H1 (cell line): ENCODE data around the gene BYSL. TPM values are rescaled to one million over a fixed set of nuclear protein-coding genes. Genes with fewer than 3 reads are reported as not detected.

Source experiments
- CTCF ChIA-PET: fragments of 300-600 bp; sonication (Branson Sonifier 250); formaldehyde crosslinking; loops from one replicate; lab custom pipeline; 2021; ENCODE audit not compliant: partially characterized antibody; lab: Charles Lee
- POLR2A ChIA-PET: fragments of 300-600 bp; sonication (Branson Sonifier 250); formaldehyde crosslinking; loops from one replicate; lab custom pipeline; 2021; ENCODE audit warnings: inconsistent platforms; ENCODE audit not compliant: partially characterized antibody; lab: Charles Lee
- DNase-seq, 2 experiments: peaks; one replicate each; pipeline versions ENCODE4 v3.0.0 to v3.0.0-alpha.2; 2010 to 2022; ENCODE audit warnings: low spot score in 2 of 2, low read depth in 1 of 2, mixed read lengths in 1 of 2
- FAIRE-seq: peaks from 2 replicates; lab custom pipeline; 2011; peaks lifted over from hg19 to GRCh38; lab: Jason Lieb, UNC
- H2AFZ ChIP-seq: 2 replicates; pipeline ENCODE4 v1.8.1; 2012; ENCODE audit warnings: low read length, inconsistent platforms
- H2AK5ac ChIP-seq: 2 replicates; pipeline ENCODE4 v1.6.1; 2013; ENCODE audit warnings: low read depth, low read length
- H2BK120ac ChIP-seq: replicated peaks from 2 replicates; pipeline ENCODE3; 2013; ENCODE audit warnings: low read depth, low read length, inconsistent platforms
- H2BK12ac ChIP-seq: 2 replicates; pipeline ENCODE4 v1.6.1; 2013; ENCODE audit warnings: low read depth, low read length
- H2BK15ac ChIP-seq: 2 replicates; pipeline ENCODE4 v1.6.1; 2013; ENCODE audit warnings: low read length
- H2BK20ac ChIP-seq: 2 replicates; pipeline ENCODE4 v1.6.1; 2013; ENCODE audit warnings: low read length
- H2BK5ac ChIP-seq: 2 replicates; pipeline ENCODE4 v1.6.1; 2013; ENCODE audit warnings: low read depth, low read length
- H3K14ac ChIP-seq: 2 replicates; pipeline ENCODE4 v1.6.1; 2013; ENCODE audit warnings: inconsistent platforms; ENCODE audit not compliant: insufficient read length
- H3K18ac ChIP-seq: 2 replicates; pipeline ENCODE4 v1.6.1; 2013; ENCODE audit warnings: low read length; ENCODE audit errors: extremely low read depth
- H3K23ac ChIP-seq: 2 replicates; pipeline ENCODE4 v1.6.1; 2013; ENCODE audit warnings: inconsistent platforms; ENCODE audit not compliant: insufficient read length
- H3K23me2 ChIP-seq: 2 replicates; pipeline ENCODE4 v1.6.1; 2013; ENCODE audit warnings: low read depth, low read length
- H3K27ac ChIP-seq: 2 replicates; pipeline ENCODE4 v1.6.1; 2011; ENCODE audit warnings: low read depth, low read length, inconsistent platforms
- H3K27me3 ChIP-seq, 4 experiments: replicated peaks in 1 of 4; 1 replicate in 1 of 4; 2 replicates in 3 of 4; pipeline versions ENCODE4 v1.6.1 to v1.8.1; 2011 to 2013; ENCODE audit warnings: low read length in 3 of 4, mild to moderate bottlenecking in 3 of 4, inconsistent platforms in 2 of 4, mixed read lengths in 2 of 4, moderate library complexity in 1 of 4; ENCODE audit not compliant: control insufficient read depth in 3 of 4, insufficient read depth in 3 of 4; ENCODE audit errors: extremely low read depth in 1 of 4
- H3K36me3 ChIP-seq, 4 experiments: 2 replicates each; pipeline versions ENCODE4 v1.6.1 to v1.8.1; 2011 to 2013; ENCODE audit warnings: mild to moderate bottlenecking in 4 of 4, low read length in 3 of 4, moderate library complexity in 2 of 4, control low read depth in 1 of 4, inconsistent platforms in 1 of 4; ENCODE audit not compliant: insufficient read depth in 4 of 4, control insufficient read depth in 2 of 4
- H3K4ac ChIP-seq: replicated peaks from 2 replicates; pipeline ENCODE3; 2013; ENCODE audit warnings: low read length, low read depth, mixed read lengths, inconsistent platforms; ENCODE audit not compliant: insufficient read length
- H3K4me1 ChIP-seq, 4 experiments: replicated peaks in 1 of 4; 1 replicate in 1 of 4; 2 replicates in 3 of 4; pipeline versions ENCODE4 v1.6.1 to v1.8.1; 2011 to 2013; ENCODE audit warnings: low read length in 3 of 4, inconsistent platforms in 2 of 4, mixed read lengths in 1 of 4; ENCODE audit not compliant: insufficient read depth in 4 of 4, control insufficient read depth in 3 of 4
- H3K4me2 ChIP-seq, 2 experiments: 2 replicates each; pipeline versions ENCODE4 v1.6.1 to v1.8.1; 2011 to 2013; ENCODE audit warnings: low read depth in 2 of 2, low read length in 2 of 2, control low read depth in 1 of 2, inconsistent platforms in 1 of 2, mild to moderate bottlenecking in 1 of 2; ENCODE audit not compliant: insufficient read depth in 1 of 2
- H3K4me3 ChIP-seq, 4 experiments: fragments of 200-600, 300-600 bp in 1 of 4; sonication (generic), shearing (Covaris generic), sonication (Bioruptor Twin) in 1 of 4; 2 replicates each; pipeline versions ENCODE4 v1.5.1 to v1.8.1; 2011 to 2016; ENCODE audit warnings: low read length in 4 of 4, low read depth in 3 of 4, control low read depth in 2 of 4, inconsistent platforms in 2 of 4, mild to moderate bottlenecking in 2 of 4, mixed read lengths in 1 of 4, moderate library complexity in 1 of 4; ENCODE audit not compliant: insufficient read depth in 2 of 4; ENCODE audit errors: extremely low read depth in 1 of 4
- H3K56ac ChIP-seq: replicated peaks from 2 replicates; pipeline ENCODE3; 2013; ENCODE audit warnings: low read depth, mild to moderate bottlenecking, mixed read lengths, low read length, inconsistent platforms; ENCODE audit not compliant: insufficient read length
- H3K79me1 ChIP-seq: 2 replicates; pipeline ENCODE4 v1.6.1; 2013; ENCODE audit warnings: low read depth, low read length, control low read depth
- H3K79me2 ChIP-seq, 2 experiments: 2 replicates each; pipeline versions ENCODE4 v1.6.1 to v1.8.1; 2012 to 2013; ENCODE audit warnings: low read length in 2 of 2, mild to moderate bottlenecking in 2 of 2, inconsistent platforms in 1 of 2; ENCODE audit not compliant: insufficient read depth in 2 of 2, control insufficient read depth in 1 of 2
- H3K9ac ChIP-seq, 4 experiments: replicated peaks in 1 of 4; 1 replicate in 1 of 4; 2 replicates in 3 of 4; pipeline versions ENCODE4 v1.6.1 to v1.8.1; 2011 to 2013; ENCODE audit warnings: low read depth in 3 of 4, low read length in 3 of 4, control low read depth in 2 of 4, mild to moderate bottlenecking in 2 of 4, moderate library complexity in 2 of 4, inconsistent platforms in 1 of 4; ENCODE audit errors: extremely low read depth in 1 of 4
- H3K9me3 ChIP-seq, 2 experiments: 2 replicates each; pipeline versions ENCODE4 v1.6.1 to v1.8.1; 2012 to 2013; ENCODE audit warnings: mild to moderate bottlenecking in 2 of 2, moderate library complexity in 2 of 2, control low read depth in 1 of 2, inconsistent platforms in 1 of 2, low read depth in 1 of 2, low read length in 1 of 2, mixed read lengths in 1 of 2; ENCODE audit not compliant: insufficient read depth in 2 of 2
- H4K20me1 ChIP-seq, 2 experiments: replicated peaks in 1 of 2; 2 replicates each; pipeline versions ENCODE3 to v1.8.1; 2011 to 2013; ENCODE audit warnings: inconsistent platforms in 2 of 2, low read length in 2 of 2, mild to moderate bottlenecking in 1 of 2; ENCODE audit not compliant: insufficient read depth in 2 of 2, control insufficient read depth in 1 of 2
- H4K5ac ChIP-seq: 2 replicates; pipeline ENCODE4 v1.6.1; 2013; ENCODE audit warnings: low read length, low read depth, mixed read lengths, inconsistent platforms; ENCODE audit not compliant: insufficient read length
- H4K8ac ChIP-seq: 2 replicates; pipeline ENCODE4 v1.8.0; 2013; ENCODE audit warnings: mild to moderate bottlenecking, moderate library complexity, low read length, inconsistent platforms; ENCODE audit not compliant: insufficient read depth; ENCODE audit errors: extremely low read depth
- H4K91ac ChIP-seq: replicated peaks from 2 replicates; pipeline ENCODE3; 2013; ENCODE audit warnings: low read length, mixed read lengths, inconsistent platforms; ENCODE audit not compliant: insufficient read length
- E2F6 ChIP-seq: IDR thresholded peaks from 2 replicates; pipeline ENCODE4 v1.6.1; 2012; ENCODE audit warnings: inconsistent platforms
- EP300 ChIP-seq, 2 experiments: IDR thresholded peaks; 1 replicate in 1 of 2; 2 replicates in 1 of 2; pipeline ENCODE4 v1.6.1; 2011 to 2012; ENCODE audit warnings: low read depth in 2 of 2, low read length in 2 of 2, mild to moderate bottlenecking in 2 of 2, borderline replicate concordance in 1 of 2, inconsistent platforms in 1 of 2, moderate library complexity in 1 of 2
- GTF2F1 ChIP-seq: IDR thresholded peaks from 2 replicates; pipeline ENCODE4 v1.6.1; 2012; ENCODE audit warnings: low read depth, low read length, improper control_type of control experiment, borderline replicate concordance
- KDM1A ChIP-seq: fragments of 200-600, 300-600 bp; sonication (generic); IDR thresholded peaks from 2 replicates; pipeline ENCODE4 v1.7.1; 2016; ENCODE audit warnings: mild to moderate bottlenecking, low read length, borderline replicate concordance
- KDM4A ChIP-seq: IDR thresholded peaks from one replicate; pipeline ENCODE4 v1.7.1; 2012; ENCODE audit warnings: low read depth, mild to moderate bottlenecking, moderate library complexity, low read length, inconsistent platforms; ENCODE audit not compliant: severe bottlenecking
- RXRA ChIP-seq: IDR thresholded peaks from 2 replicates; pipeline ENCODE4 v1.6.1; 2011; ENCODE audit warnings: low read depth, mild to moderate bottlenecking, low read length, moderate library complexity; ENCODE audit not compliant: insufficient read depth
- SUZ12 ChIP-seq: fragments of 200-600 bp; sonication (generic); IDR thresholded peaks from 2 replicates; pipeline ENCODE4 v1.6.1; 2012; ENCODE audit warnings: mild to moderate bottlenecking, inconsistent platforms, low read length, moderate library complexity, mixed read lengths
- YY1 ChIP-seq: IDR thresholded peaks from 2 replicates; pipeline ENCODE4 v1.6.1; 2011; ENCODE audit warnings: low read depth, mild to moderate bottlenecking, low read length
- WGBS, 2 experiments: shearing (Covaris generic) in 1 of 2; methylation state at CpG; one replicate each; pipeline versions ENCODE4 v1.1.6 to v1.1.7; 2013 to 2015; ENCODE audit warnings: low lambda C conversion rate in 2 of 2, mixed read lengths in 2 of 2, inconsistent platforms in 1 of 2, low coverage in 1 of 2, missing lambda C conversion rate in 1 of 2; ENCODE audit not compliant: insufficient replicate concordance in 2 of 2, insufficient coverage in 1 of 2, insufficient read length in 1 of 2; ENCODE audit errors: extremely low coverage in 1 of 2, missing lambda C conversion rate in 1 of 2; 5-methylcytosine and 5-hydroxymethylcytosine counted together
- polyA plus RNA-seq, 7 experiments: library from polyadenylated mRNA; depleted of rRNA in 3 of 7; stranded (reverse) in 5 of 7; unstranded in 2 of 7; fragments of >200 nt in 5 of 7; fragments of 200-250 nt in 2 of 7; gene quantifications; 1 replicate in 5 of 7; 2 replicates in 1 of 7; 4 replicates in 1 of 7; pipeline versions ENCODE4 v1.2.1 to v1.2.3, GENCODE V29; 2011 to 2013; ENCODE audit warnings: missing spikeins in 2 of 7, mixed read lengths in 2 of 7
- total RNA-seq: library from RNA; stranded (reverse); fragmentation: NEBNext Ultra II Directional; extraction: Animal tissue kit (Norgen Biotek cat#: 25700); gene quantifications from 2 replicates; pipeline ENCODE4 v1.2.1, GENCODE V29; 2021

Gene BYSL
- total and polyA plus RNA-seq, 2 of the 8 experiments (the other 6 are each of a cell fraction or from before 2014, with no cell fraction given) = 37.3 to 49.2 TPM

GRCh38 chr6:41960028-41960427 lies 38.7 kb downstream of the BYSL start:
- Histone ChIP-seq H2BK15ac (no peak overlapping the region), H3K4me1 (peaks cover 6 to 9% (median 8%) of the 10 kb centered on the region in 4 experiments), H3K4me3 (no peak overlapping the region), H3K14ac (no peak overlapping the region), H3K36me3 (no peaks in the 10 kb centered on the region), H3K9me3 (no peaks in the 10 kb centered on the region), H4K91ac (no peak overlapping the region), H3K56ac (no peak overlapping the region), H2AK5ac (no peak overlapping the region), H3K18ac (no peak overlapping the region), H4K8ac (no peak overlapping the region), H4K5ac (no peak overlapping the region), H2BK120ac (no peak overlapping the region), H2BK5ac (no peak overlapping the region), H3K4me2 (no peak overlapping the region), H2BK12ac (no peak overlapping the region), H3K27me3 (no peaks in the 10 kb centered on the region; a peak in 1 of 7 replicates), H3K27ac (no peak overlapping the region), H4K20me1 (peaks cover 0 to 3% of the 10 kb centered on the region in 2 experiments), H3K23ac (no peak overlapping the region), H2AFZ (no peak overlapping the region), H3K79me1 (no peaks in the 10 kb centered on the region), H3K9ac (no peak overlapping the region), H3K79me2 (no peaks in the 10 kb centered on the region), H3K23me2 (peaks cover 7% of the 10 kb centered on the region; the same call in 1 of the 2 replicates), H3K4ac (no peak overlapping the region), H2BK20ac (no peak overlapping the region)
- ChIA-PET POLR2A (interaction anchor here (1.0 kb wide), 1 partner anchor 21 kb away, joined by 3 read pairs; no protein-coding TSS in a partner anchor), CTCF (interaction anchor here (1.0 to 1.5 kb wide), 2 partner anchors 105 to 136 kb away, joined by 3 read pairs; no protein-coding TSS in a partner anchor)
- FAIRE-seq (no peak), DNase-seq (no peak)
- WGBS, 2 experiments = 92% methylated on average over 4 of the region's 4 CpGs; no CpG with 5 or more reads in 1 of the 2 experiments
- TF ChIP-seq RXRA (no peak), SUZ12 (no peak), GTF2F1 (no peak), E2F6 (no peak), KDM4A (no peak), KDM1A (no peak), YY1 (no peak), EP300 (IDR thresholded peaks at IDR 0.05; ENCODE audit: borderline replicate concordance in 1 of 2, low read depth in 2 of 2, low read length in 2 of 2) (no peak)
